Mesothelial cell of epicardium (in vitro differentiated cells): ENCODE data around the gene LRRC74A. TPM values are rescaled to one million over a fixed set of nuclear protein-coding genes. Genes with fewer than 3 reads are reported as not detected.
"Not testable (repeated sequence)": the region's sequence is repeated elsewhere in the genome, so short reads cannot be mapped to it uniquely, and the experiment has no call there.

Source experiments
- DNase-seq, 2 experiments: peaks; one replicate each; pipeline ENCODE4 v3.0.0; 2021; ENCODE audit warnings: low spot score in 2 of 2; ENCODE audit not compliant: unreplicated experiment in 2 of 2
- H3K27ac Mint-ChIP-seq: 2 replicates; pipeline ENCODE4 v1.8.0; 2021; ENCODE audit warnings: mixed read lengths
- H3K27me3 Mint-ChIP-seq: 2 replicates; pipeline ENCODE4 v1.8.0; 2021; ENCODE audit warnings: low read depth, mixed read lengths
- H3K36me3 Mint-ChIP-seq: 2 replicates; pipeline ENCODE4 v1.8.0; 2021; ENCODE audit warnings: mixed read lengths
- H3K4me1 Mint-ChIP-seq: 2 replicates; pipeline ENCODE4 v1.8.0; 2021; ENCODE audit warnings: mixed read lengths
- H3K4me3 Mint-ChIP-seq: 2 replicates; pipeline ENCODE4 v1.8.0; 2021; ENCODE audit warnings: mild to moderate bottlenecking, moderate library complexity, mixed read lengths
- H3K9me3 Mint-ChIP-seq: 2 replicates; pipeline ENCODE4 v1.8.0; 2021; ENCODE audit warnings: mixed read lengths
- CTCF ChIP-seq: fragments of 200-600 bp; sonication (generic); IDR thresholded peaks from one replicate; pipeline ENCODE4 v1.5.0; 2021; ENCODE audit warnings: antibody characterized with exemption; ENCODE audit not compliant: unreplicated experiment
- total RNA-seq: library from RNA; stranded (reverse); gene quantifications from 3 replicates; pipeline ENCODE4 v1.2.1, GENCODE V29; 2021

Gene LRRC74A
- total RNA-seq, 1 donor from 2014 or later: not detected

- Mint-ChIP-seq H3K27me3 (no peaks in the 10 kb centered on the region), H3K4me1 (peaks cover 21% of the 10 kb centered on the region), H3K36me3 (no peaks in the 10 kb centered on the region), H3K27ac (no peak overlapping the region), H3K4me3 (no peak overlapping the region), H3K9me3 (no peaks in the 10 kb centered on the region)
- no peak for TF ChIP-seq CTCF
- DNase-seq: no peak
Measured at GRCh38 chr14:76908834-76909233, 82.6 kb downstream of the LRRC74A start.

DNA sequence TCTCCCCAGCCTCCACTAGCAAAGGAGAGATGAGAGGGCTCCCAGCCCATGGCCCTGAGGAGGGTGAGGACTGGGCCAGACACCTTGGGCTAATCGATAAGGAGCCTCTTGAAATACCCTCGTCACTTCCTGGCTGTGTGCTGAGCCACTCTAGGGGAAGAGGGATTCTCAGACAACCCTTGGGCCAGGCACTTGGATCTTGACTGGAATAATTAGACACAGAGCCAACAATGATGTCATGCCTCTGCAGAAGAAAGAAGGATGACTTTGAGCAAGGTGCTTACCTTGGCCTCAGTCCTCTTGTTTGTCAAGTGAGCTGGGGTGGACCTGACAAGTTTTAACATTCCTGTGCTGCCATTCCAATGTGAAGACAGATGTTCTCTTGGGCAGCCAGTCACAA, 83.1 kb downstream of the LRRC74A start:
- Mint-ChIP-seq H3K36me3 (no peaks in the 10 kb centered on the region), H3K27me3 (no peaks in the 10 kb centered on the region), H3K9me3 (no peaks in the 10 kb centered on the region), H3K4me3 (no peak overlapping the region), H3K4me1 (peaks cover 17% of the 10 kb centered on the region), H3K27ac (no peak overlapping the region)
- no peak for TF ChIP-seq CTCF
- no peak for DNase-seq

GRCh38 chr14:76910371-76910890, 84.2 kb downstream of the LRRC74A start:
- H3K36me3 Mint-ChIP-seq: no peaks in the 10 kb centered on the region
- no peaks in the 10 kb centered on the region for H3K27me3 Mint-ChIP-seq
- H3K4me1 Mint-ChIP-seq: peaks cover 13% of the 10 kb centered on the region
- H3K9me3 Mint-ChIP-seq: no peaks in the 10 kb centered on the region
- no peak overlapping the region for H3K4me3 Mint-ChIP-seq
- H3K27ac Mint-ChIP-seq: no peak overlapping the region
- DNase-seq: no peak
- TF ChIP-seq CTCF: no peak

DNA sequence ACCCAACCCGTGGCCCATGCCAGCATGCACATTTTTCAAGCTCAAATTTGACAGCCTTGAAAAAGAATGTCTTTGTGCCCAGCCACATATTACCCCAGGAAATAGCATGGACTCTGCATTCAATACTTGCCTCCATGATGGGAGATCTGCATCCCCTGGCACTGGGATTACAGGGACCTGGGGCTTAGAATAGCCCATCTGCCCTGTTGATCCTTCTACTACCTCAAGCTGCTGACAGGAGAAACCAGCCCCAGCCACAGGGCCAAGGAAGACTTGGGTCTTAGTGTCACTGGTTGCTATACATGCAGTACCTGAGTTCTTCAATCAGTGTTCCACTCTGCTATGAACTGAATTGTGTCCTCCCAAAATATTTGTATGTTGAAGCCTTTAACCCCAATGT, 85.3 kb downstream of the LRRC74A start:
- Mint-ChIP-seq H3K9me3 (no peaks in the 10 kb centered on the region), H3K4me1 (peaks cover 21% of the 10 kb centered on the region), H3K27ac (no peak overlapping the region), H3K27me3 (no peaks in the 10 kb centered on the region), H3K4me3 (no peak overlapping the region), H3K36me3 (no peaks in the 10 kb centered on the region)
- DNase-seq: no peak
- no peak for TF ChIP-seq CTCF

DNA sequence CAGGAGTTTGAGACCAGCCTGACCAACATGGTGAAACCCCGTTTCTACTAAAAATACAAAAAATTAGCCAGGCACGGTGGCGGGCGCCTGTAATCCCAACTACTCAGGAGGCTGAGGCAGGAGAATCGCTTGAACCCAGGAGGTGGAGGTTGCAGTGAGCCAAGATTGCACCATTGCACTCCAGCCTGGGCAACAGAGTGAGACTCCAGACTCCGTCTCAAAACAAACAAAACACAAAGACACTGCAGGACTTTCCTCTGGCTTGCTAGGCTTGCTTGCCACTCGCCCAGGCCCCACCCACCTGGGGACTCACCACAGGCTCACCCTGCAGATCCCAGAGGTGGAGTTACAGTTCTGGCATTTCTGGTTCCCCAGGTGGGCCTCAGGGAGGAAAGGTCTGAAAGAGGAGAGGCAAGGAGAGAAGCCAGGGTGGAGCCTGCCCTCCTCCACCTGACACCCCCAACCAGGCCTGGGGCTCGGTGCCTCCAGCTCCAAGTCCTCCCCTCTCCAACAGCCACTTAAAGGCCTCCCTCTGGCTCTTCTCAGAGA, 88.4 kb downstream of the LRRC74A start:
- not testable (repeated sequence) for DNase-seq, H3K9me3 Mint-ChIP-seq, H3K4me3 Mint-ChIP-seq, H3K36me3 Mint-ChIP-seq, H3K27me3 Mint-ChIP-seq
- peaks cover 51% of the 10 kb centered on the region for H3K4me1 Mint-ChIP-seq
- peak overlapping the region; percentile 88 for H3K27ac Mint-ChIP-seq

- H3K27ac Mint-ChIP-seq: peak overlapping the region; percentile 93
- no peak for TF ChIP-seq CTCF
- H3K9me3 Mint-ChIP-seq: no peaks in the 10 kb centered on the region
Measured at GRCh38 chr14:76916040-76916715, 90.0 kb downstream of the LRRC74A start.

More at GRCh38 chr14:76916040-76916715, 90.0 kb downstream of the LRRC74A start:
- no peaks in the 10 kb centered on the region for H3K36me3 Mint-ChIP-seq
- H3K4me1 Mint-ChIP-seq: peaks cover 66% of the 10 kb centered on the region
- no peak for DNase-seq
- H3K27me3 Mint-ChIP-seq: no peaks in the 10 kb centered on the region
- H3K4me3 Mint-ChIP-seq: no peak overlapping the region
